GM23338 (cell line): ENCODE measurements around the gene DBH.

Experiments
- CREB1 ChIP-seq: fragments of 250-450 bp; sonication (Bioruptor Pico); IDR thresholded peaks from 2 replicates; pipeline ENCODE4 v1.5.0; 2020; ENCODE audit warnings: low read depth, mild to moderate bottlenecking, moderate library complexity
- CTCF ChIP-seq, 2 experiments: fragments of 200-600 bp in 1 of 2; sonication (generic) in 1 of 2; conservative IDR thresholded peaks; 2 replicates each; pipeline versions ENCODE4 v1.5.1 to v1.6.1; 2016 to 2017; ENCODE audit warnings: antibody characterized with exemption in 2 of 2, low read depth in 2 of 2, mild to moderate bottlenecking in 2 of 2, moderate library complexity in 1 of 2
- ETS1 ChIP-seq: IDR thresholded peaks from 2 replicates; pipeline ENCODE4 v1.6.1; 2016; ENCODE audit warnings: antibody characterized with exemption
- EZH2 ChIP-seq: fragments of 200-600 bp; sonication (generic); IDR thresholded peaks from one replicate; pipeline ENCODE4 v1.8.0; 2017; ENCODE audit warnings: antibody characterized with exemption, mild to moderate bottlenecking, low read depth; ENCODE audit not compliant: unreplicated experiment
- EZH2phosphoT487 ChIP-seq: fragments of 200-600 bp; sonication (generic); IDR thresholded peaks from one replicate; pipeline ENCODE4 v1.8.1; 2018; ENCODE audit warnings: antibody characterized with exemption; ENCODE audit not compliant: unreplicated experiment
- NANOG ChIP-seq: IDR thresholded peaks from 2 replicates; pipeline ENCODE4 v1.6.1; 2016; ENCODE audit warnings: antibody characterized with exemption, borderline replicate concordance
- POLR2AphosphoS5 ChIP-seq: IDR thresholded peaks from 2 replicates; pipeline ENCODE4 v1.6.1; 2016; ENCODE audit warnings: antibody characterized with exemption, low read depth
- REST ChIP-seq: IDR thresholded peaks from one replicate; pipeline ENCODE4 v1.6.1; 2018; ENCODE audit warnings: antibody characterized with exemption; ENCODE audit not compliant: unreplicated experiment
- ZNF331 ChIP-seq: fragments of 250-450 bp; sonication (Bioruptor Pico); IDR thresholded peaks from 2 replicates; pipeline ENCODE4 v1.5.0; 2020; ENCODE audit warnings: low read depth, mild to moderate bottlenecking, moderate library complexity

GRCh38 chr9:133686642-133687575 lies 50.7 kb downstream of the DBH start:
- TF ChIP-seq CTCF (conservative IDR thresholded peaks at IDR 0.05; ENCODE audit: low read depth in 2 of 2) (no peak), EZH2 (no peak), POLR2AphosphoS5 (no peak), EZH2phosphoT487 (no peak), ETS1 (no peak), REST (no peak), ZNF331 (CRISPR knock-in tag) (no peak), CREB1 (no peak), NANOG (no peak)
